GM18907 (cell line): ENCODE data around the gene FAM107B.
"Not testable (repeated sequence)": the region's sequence is repeated elsewhere in the genome, so short reads cannot be mapped to it uniquely, and the experiment has no call there.

Source experiments
- ATAC-seq: cut with Tn5 transposase; IDR thresholded peaks from one replicate; pipeline ENCODE4 v1.9.1; 2021; ENCODE audit warnings: mild to moderate bottlenecking, moderate library complexity; ENCODE audit not compliant: unreplicated experiment

The FAM107B gene

GRCh38 chr10:14696821-14697220 lies 77.9 kb downstream of the FAM107B start:
- ATAC-seq, result no peak

- ATAC-seq, result no peak
Observed at GRCh38 chr10:14695847-14696480, 78.7 kb downstream of the FAM107B start.

GRCh38 chr10:14693891-14694290 lies 80.8 kb downstream of the FAM107B start:
- no peak for ATAC-seq

GRCh38 chr10:14692344-14693076 lies 82.2 kb downstream of the FAM107B start:
- no peak for ATAC-seq

GRCh38 chr10:14691359-14691758 lies 83.3 kb downstream of the FAM107B start:
- no peak for ATAC-seq

- no peak for ATAC-seq
Observed at GRCh38 chr10:14688606-14689005, 86.1 kb downstream of the FAM107B start.

- not testable (repeated sequence) for ATAC-seq
Observed at GRCh38 chr10:14688189-14688588, 86.5 kb downstream of the FAM107B start.

GRCh38 chr10:14687340-14687739 lies 87.4 kb downstream of the FAM107B start:
- ATAC-seq, result no peak

- no peak for ATAC-seq
Observed at GRCh38 chr10:14686356-14686755, 88.3 kb downstream of the FAM107B start.

- no peak for ATAC-seq
Observed at GRCh38 chr10:14684354-14684753, 90.3 kb downstream of the FAM107B start.

- no peak for ATAC-seq
Observed at GRCh38 chr10:14683256-14683655, 91.4 kb downstream of the FAM107B start.

- ATAC-seq, result no peak
Observed at GRCh38 chr10:14681802-14682201, 92.9 kb downstream of the FAM107B start.

- no peak for ATAC-seq
Observed at GRCh38 chr10:14681305-14681704, 93.4 kb downstream of the FAM107B start.

- ATAC-seq, result no peak
Observed at GRCh38 chr10:14678637-14679036, 96.1 kb downstream of the FAM107B start.

- ATAC-seq, result no peak
Observed at GRCh38 chr10:14676732-14677131, 98.0 kb downstream of the FAM107B start.

GRCh38 chr10:14674376-14675050 lies 100.2 kb downstream of the FAM107B start:
- no peak for ATAC-seq

GRCh38 chr10:14673189-14673861 lies 101.4 kb downstream of the FAM107B start:
- no peak for ATAC-seq

GRCh38 chr10:14671386-14671831 lies 103.3 kb downstream of the FAM107B start:
- ATAC-seq, result no peak

- no peak for ATAC-seq
Observed at GRCh38 chr10:14670551-14671240, 104.0 kb downstream of the FAM107B start.

GRCh38 chr10:14669576-14669975 lies 105.1 kb downstream of the FAM107B start:
- no peak for ATAC-seq

- ATAC-seq, result no peak
Observed at GRCh38 chr10:14667781-14668180, 106.9 kb downstream of the FAM107B start.
